SJCRH30 (cell line): ENCODE data around the gene FAM219A. TPM values are rescaled to one million over a fixed set of nuclear protein-coding genes. Genes with fewer than 3 reads are reported as not detected.
"Not testable (repeated sequence)": the region's sequence is repeated elsewhere in the genome, so short reads cannot be mapped to it uniquely, and the experiment has no call there.

ENCODE experiments used
- DNase-seq, 2 experiments: peaks; one replicate each; pipeline ENCODE4 v3.0.0-alpha.2; 2015 to 2020
- H3K27ac ChIP-seq: fragments of 250-450 bp; sonication (Bioruptor Pico); 2 replicates; pipeline ENCODE4 v1.5.1; 2020; ENCODE audit warnings: mild to moderate bottlenecking, moderate library complexity
- H3K27me3 ChIP-seq: fragments of 250-450 bp; sonication (Bioruptor Pico); 2 replicates; pipeline ENCODE4 v1.5.1; 2020; ENCODE audit warnings: mild to moderate bottlenecking, moderate library complexity
- H3K36me3 ChIP-seq: fragments of 250-450 bp; sonication (Bioruptor Pico); 2 replicates; pipeline ENCODE4 v1.5.1; 2020; ENCODE audit warnings: mild to moderate bottlenecking, moderate library complexity
- H3K4me1 ChIP-seq: fragments of 250-450 bp; sonication (Bioruptor Pico); 2 replicates; pipeline ENCODE4 v1.5.1; 2020; ENCODE audit warnings: mild to moderate bottlenecking, moderate library complexity
- H3K4me3 ChIP-seq: fragments of 250-450 bp; sonication (Bioruptor Pico); 2 replicates; pipeline ENCODE4 v1.5.1; 2020; ENCODE audit warnings: mild to moderate bottlenecking, moderate library complexity
- H3K9me3 ChIP-seq: fragments of 250-450 bp; sonication (Bioruptor Pico); replicated peaks from 2 replicates; pipeline ENCODE4 v1.5.1; 2020; ENCODE audit warnings: mild to moderate bottlenecking, moderate library complexity
- total RNA-seq: library from RNA; depleted of rRNA; stranded (reverse); fragments of >200 nt; shearing (Covaris generic); gene quantifications from 2 replicates; pipeline ENCODE4 v1.2.3, GENCODE V29; 2014; rRNA removed

The FAM219A gene
- total RNA-seq, 1 experiment from 2014 or later, result 4.7 TPM

GRCh38 chr9:34362614-34363214 is 95.7 kb downstream of the FAM219A start:
- no peak overlapping the region for H3K27ac ChIP-seq
- H3K4me1 ChIP-seq, result 0 out of 2 replicates have a peak, but pooled peaks cover 3% of the 10 kb centered on the region
- no peaks in the 10 kb centered on the region; the same call in 1 of the 2 replicates for H3K9me3 ChIP-seq
- H3K27me3 ChIP-seq, result no peaks in the 10 kb centered on the region
- H3K36me3 ChIP-seq, result no peaks in the 10 kb centered on the region
- no peak for DNase-seq
- no peak overlapping the region for H3K4me3 ChIP-seq

- H3K9me3 ChIP-seq, H3K4me1 ChIP-seq, DNase-seq, H3K36me3 ChIP-seq, H3K27me3 ChIP-seq, H3K4me3 ChIP-seq, H3K27ac ChIP-seq: not testable (repeated sequence)
Measured at GRCh38 chr9:34352957-34353356, 105.4 kb downstream of the FAM219A start.

GRCh38 chr9:34352122-34352652 is 106.2 kb downstream of the FAM219A start:
- not testable (repeated sequence) for H3K4me3 ChIP-seq, DNase-seq, H3K27ac ChIP-seq, H3K4me1 ChIP-seq, H3K36me3 ChIP-seq, H3K9me3 ChIP-seq, H3K27me3 ChIP-seq

GRCh38 chr9:34349324-34349723 is 109.0 kb downstream of the FAM219A start:
- Histone ChIP-seq H3K9me3 (no peaks in the 10 kb centered on the region), H3K4me1 (no peaks in the 10 kb centered on the region), H3K27me3 (no peaks in the 10 kb centered on the region), H3K27ac (no peak overlapping the region), H3K36me3 (no peaks in the 10 kb centered on the region), H3K4me3 (no peak overlapping the region)
- no peak for DNase-seq

Other genes starting within 250 kb of the FAM219A start
- 5.9 and 6.8 TPM in 2 replicates for gene KIF24, start 129.3 kb downstream of the FAM219A start, total RNA-seq
- 9.4 TPM in 2 replicates for gene NUDT2, start 129.0 kb downstream of the FAM219A start, total RNA-seq
- 1.7 and 1.8 TPM in 2 replicates for gene MYORG, start 81.7 kb downstream of the FAM219A start, total RNA-seq
- 0.08 and 0.28 TPM in 2 replicates for gene DNAI1, start 235 bp upstream of the FAM219A start, total RNA-seq
- gene ENHO, start 64.4 kb upstream of the FAM219A start, total RNA-seq, result 0.25 TPM in 1 of 2 replicates, not detected in the other
- 0.20 and 0.24 TPM in 2 replicates for gene CNTFR, start 131.2 kb upstream of the FAM219A start, total RNA-seq
- gene RPP25L, start 153.5 kb upstream of the FAM219A start, total RNA-seq, result 13.0 and 19.0 TPM in 2 replicates
- gene DCTN3, start 161.9 kb upstream of the FAM219A start, total RNA-seq, result 58.2 and 63.6 TPM in 2 replicates
- gene ARID3C, start 170.5 kb upstream of the FAM219A start, total RNA-seq, result 0.13 TPM in 1 of 2 replicates, not detected in the other
- gene SIGMAR1, start 179.2 kb upstream of the FAM219A start, total RNA-seq, result 77.1 and 85.3 TPM in 2 replicates
- gene GALT, start 188.1 kb upstream of the FAM219A start, total RNA-seq, result 16.4 and 18.9 TPM in 2 replicates
- gene IL11RA, start 193.6 kb upstream of the FAM219A start, total RNA-seq, result 3.2 TPM in 2 replicates
- gene CCL27, start 204.1 kb upstream of the FAM219A start, total RNA-seq, result 0.76 TPM in 1 of 2 replicates, not detected in the other
- gene CCL19, start 232.7 kb upstream of the FAM219A start, total RNA-seq, result not detected in 2 replicates